Urothelium cell line (cell line): ENCODE data around the gene MTOR.
"Not testable (repeated sequence)": the region's sequence is repeated elsewhere in the genome, so short reads cannot be mapped to it uniquely, and the experiment has no call there.

Experiments
- DNase-seq: peaks from one replicate; pipeline ENCODE4 v3.0.0; 2011; ENCODE audit warnings: low spot score, mixed read lengths
- FAIRE-seq: peaks from 2 replicates; lab custom pipeline; 2011; peaks lifted over from hg19 to GRCh38; lab: Jason Lieb, UNC

MTOR gene

GRCh38 chr1:11281518-11282331 is 19.4 kb upstream of the MTOR start:
- FAIRE-seq (no peak), DNase-seq (no peak)

- no peak for FAIRE-seq
- no peak for DNase-seq
These were observed 18.5 kb upstream of the MTOR start for GRCh38 chr1:11280719-11281376.

GRCh38 chr1:11279630-11280029 is 17.3 kb upstream of the MTOR start:
- no peak for DNase-seq
- no peak for FAIRE-seq

GRCh38 chr1:11279152-11279551 is 16.8 kb upstream of the MTOR start:
- no peak for FAIRE-seq

GRCh38 chr1:11273595-11274234 is 11.4 kb upstream of the MTOR start:
- DNase-seq (no peak), FAIRE-seq (no peak)

More at GRCh38 chr1:11279152-11279551, 16.8 kb upstream of the MTOR start:
- no peak for DNase-seq

- FAIRE-seq (no peak), DNase-seq (peak; percentile 94)
These were observed 10.7 kb upstream of the MTOR start, which contains the start of gene UBIAD1 for GRCh38 chr1:11272832-11273594. TSS of gene UBIAD1 (plus strand) at chr1:11273198. CDS start at chr1:11273532, 334 bp downstream.

- FAIRE-seq, result no peak
- no peak for DNase-seq
These were observed 10.1 kb upstream of the MTOR start for GRCh38 chr1:11272544-11272831.

GRCh38 chr1:11267350-11268337 is 5.3 kb upstream of the MTOR start:
- not testable (repeated sequence) for FAIRE-seq, DNase-seq

GRCh38 chr1:11266268-11267074 is 4.1 kb upstream of the MTOR start:
- FAIRE-seq (no peak), DNase-seq (no peak)

- FAIRE-seq (no peak), DNase-seq (no peak)
These were observed 6.1 kb downstream of the MTOR start for GRCh38 chr1:11256299-11256698.

GRCh38 chr1:11253226-11253625 is 9.1 kb downstream of the MTOR start:
- DNase-seq, result no peak
- FAIRE-seq, result no peak

GRCh38 chr1:11252538-11252937 is 9.8 kb downstream of the MTOR start:
- FAIRE-seq, result no peak

GRCh38 chr1:11248169-11248568 is 14.2 kb downstream of the MTOR start:
- no peak for FAIRE-seq
- DNase-seq, result no peak

More at GRCh38 chr1:11252538-11252937, 9.8 kb downstream of the MTOR start:
- no peak for DNase-seq

GRCh38 chr1:11245904-11246719 is 16.2 kb downstream of the MTOR start:
- no peak for FAIRE-seq

GRCh38 chr1:11245248-11245647 is 17.1 kb downstream of the MTOR start:
- FAIRE-seq (no peak), DNase-seq (no peak)

More at GRCh38 chr1:11245904-11246719, 16.2 kb downstream of the MTOR start:
- no peak for DNase-seq

GRCh38 chr1:11238311-11238710 is 24.0 kb downstream of the MTOR start:
- FAIRE-seq (no peak), DNase-seq (no peak)

- DNase-seq (no peak), FAIRE-seq (no peak)
These were observed 25.0 kb downstream of the MTOR start for GRCh38 chr1:11237356-11237755.

GRCh38 chr1:11233208-11233607 is 29.1 kb downstream of the MTOR start:
- no peak for FAIRE-seq
- DNase-seq, result no peak
